ENCODE measurements around the gene HS3ST3B1. TPM values are rescaled to one million over a fixed set of nuclear protein-coding genes. Genes with fewer than 3 reads are reported as not detected.

Gene HS3ST3B1
- total RNA-seq, 1 donor = 9.1 TPM

DNA sequence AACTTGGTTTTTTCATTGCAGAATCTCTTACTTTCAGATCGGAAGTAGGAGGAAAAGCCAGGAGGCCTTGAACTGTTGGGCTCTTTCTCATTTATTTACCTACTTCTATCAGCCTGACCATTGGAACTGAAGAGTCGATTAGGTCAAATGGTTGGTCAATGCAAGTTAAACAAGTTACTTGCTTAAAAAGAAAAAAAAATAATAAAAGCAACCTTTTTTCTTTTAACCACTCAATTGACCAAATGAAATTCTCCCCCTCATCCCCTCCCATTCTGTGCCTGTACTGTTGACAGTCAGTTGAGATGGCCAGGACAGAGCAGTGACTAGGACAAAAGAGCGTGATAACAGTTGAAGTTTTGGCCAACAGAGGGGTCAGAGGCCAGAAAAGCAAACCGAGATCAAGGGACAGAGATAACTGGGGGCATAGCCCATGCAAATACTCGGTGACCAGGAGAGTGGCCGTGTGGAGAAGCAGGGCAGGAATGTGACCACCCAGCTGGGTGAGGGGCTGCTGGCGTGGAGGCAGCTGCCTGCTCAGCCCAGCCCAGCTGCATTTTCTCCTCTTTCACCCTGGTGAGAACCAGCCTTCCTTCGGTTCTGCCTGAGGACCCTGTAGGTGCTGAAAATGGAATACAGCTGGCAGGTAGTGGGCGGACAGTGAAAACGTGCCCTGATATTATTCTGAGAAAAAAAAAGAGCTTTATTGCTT, 72.2 kb downstream of the HS3ST3B1 start:
- no peak for DNase-seq (ENCODE audit: low read depth)
- H3K4me3 ChIP-seq (ENCODE audit: low read depth, low read length) = no peak overlapping the region
- TF ChIP-seq, protein P1, sequence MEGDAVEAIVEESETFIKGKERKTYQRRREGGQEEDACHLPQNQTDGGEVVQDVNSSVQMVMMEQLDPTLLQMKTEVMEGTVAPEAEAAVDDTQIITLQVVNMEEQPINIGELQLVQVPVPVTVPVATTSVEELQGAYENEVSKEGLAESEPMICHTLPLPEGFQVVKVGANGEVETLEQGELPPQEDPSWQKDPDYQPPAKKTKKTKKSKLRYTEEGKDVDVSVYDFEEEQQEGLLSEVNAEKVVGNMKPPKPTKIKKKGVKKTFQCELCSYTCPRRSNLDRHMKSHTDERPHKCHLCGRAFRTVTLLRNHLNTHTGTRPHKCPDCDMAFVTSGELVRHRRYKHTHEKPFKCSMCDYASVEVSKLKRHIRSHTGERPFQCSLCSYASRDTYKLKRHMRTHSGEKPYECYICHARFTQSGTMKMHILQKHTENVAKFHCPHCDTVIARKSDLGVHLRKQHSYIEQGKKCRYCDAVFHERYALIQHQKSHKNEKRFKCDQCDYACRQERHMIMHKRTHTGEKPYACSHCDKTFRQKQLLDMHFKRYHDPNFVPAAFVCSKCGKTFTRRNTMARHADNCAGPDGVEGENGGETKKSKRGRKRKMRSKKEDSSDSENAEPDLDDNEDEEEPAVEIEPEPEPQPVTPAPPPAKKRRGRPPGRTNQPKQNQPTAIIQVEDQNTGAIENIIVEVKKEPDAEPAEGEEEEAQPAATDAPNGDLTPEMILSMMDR (IDR thresholded peaks at IDR 0.05; ENCODE audit: insufficient read depth, low read length) = no peak

DNA sequence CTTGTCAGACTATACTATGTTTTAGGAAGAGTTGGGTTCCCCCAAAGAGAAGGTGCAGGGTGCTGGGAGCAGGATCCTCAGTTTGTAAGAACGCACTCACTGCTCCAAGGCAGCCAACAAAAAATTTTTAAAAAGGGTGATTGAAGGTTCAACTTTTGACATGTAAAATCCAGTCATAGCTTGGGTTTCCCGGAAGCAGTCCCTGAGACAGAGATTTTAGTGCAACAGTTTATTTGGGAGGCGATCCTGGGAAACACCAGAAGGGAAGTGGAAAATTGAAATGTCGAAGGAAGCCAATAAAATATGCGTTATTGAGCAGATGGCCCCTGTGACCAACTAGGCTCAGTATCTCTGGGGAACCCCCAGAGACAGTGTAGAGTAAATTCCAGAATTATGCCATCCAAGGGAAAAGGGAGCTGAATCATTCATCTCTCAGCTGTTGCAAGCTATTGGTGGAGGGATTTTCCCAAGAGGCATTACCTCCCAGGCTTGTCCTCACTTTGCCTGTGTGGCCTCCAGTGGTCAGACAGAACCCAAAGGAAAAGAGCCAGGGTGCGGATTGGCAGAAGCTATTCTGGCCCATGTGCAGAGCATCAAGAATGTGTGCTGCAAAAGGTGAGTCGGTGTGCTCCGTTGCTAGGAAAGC, 72.9 kb downstream of the HS3ST3B1 start:
- TF ChIP-seq, protein P1 (IDR thresholded peaks at IDR 0.05; ENCODE audit: insufficient read depth, low read length) = no peak
- peak; percentile 16 for DNase-seq (ENCODE audit: low read depth)

DNA sequence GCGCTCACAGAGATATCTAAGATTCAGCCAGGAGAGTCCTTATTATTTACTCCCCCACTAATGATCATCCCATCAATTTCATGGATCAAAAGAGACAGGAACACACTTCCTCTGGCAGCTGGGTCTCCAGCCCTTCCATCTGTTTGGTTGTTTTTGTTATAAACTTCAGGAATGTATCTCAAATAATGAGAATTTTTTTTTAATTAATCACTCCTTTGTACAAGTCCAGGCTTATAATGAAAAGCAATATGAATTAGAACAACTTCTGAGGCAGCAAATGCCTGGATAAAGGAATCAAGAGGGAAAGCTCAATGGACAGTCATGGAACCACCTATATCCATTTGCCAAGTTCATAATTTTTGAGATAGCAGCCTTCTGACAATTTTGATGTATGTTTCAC, 73.4 kb downstream of the HS3ST3B1 start:
- no peak for DNase-seq (ENCODE audit: low read depth)
- TF ChIP-seq, protein P1 (IDR thresholded peaks at IDR 0.05; ENCODE audit: insufficient read depth, low read length) = no peak
- H3K4me3 ChIP-seq (ENCODE audit: low read depth, low read length) = no peak overlapping the region

More for the DNA sequence above, 72.9 kb downstream of the HS3ST3B1 start:
- no peak overlapping the region for H3K4me3 ChIP-seq (ENCODE audit: low read depth, low read length)

DNA sequence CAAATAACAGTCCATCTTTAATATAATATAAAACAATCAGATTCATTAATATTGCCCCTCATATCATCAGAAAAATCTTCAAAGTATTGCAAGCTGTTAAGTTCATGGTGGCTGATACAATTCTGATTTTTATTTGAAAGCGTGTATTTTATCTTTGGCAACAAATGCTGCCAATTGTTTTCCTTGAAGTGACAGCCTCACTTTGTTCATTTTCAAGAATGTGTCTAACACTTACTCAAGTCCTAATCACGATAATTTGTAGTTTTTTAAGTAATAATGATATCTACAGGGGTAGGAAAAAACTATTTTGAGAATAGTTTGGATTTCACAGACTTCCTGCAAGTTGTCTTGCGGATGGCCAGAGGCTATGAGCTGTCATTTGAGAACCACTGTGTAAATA, 75.8 kb downstream of the HS3ST3B1 start:
- TF ChIP-seq, protein P1 (IDR thresholded peaks at IDR 0.05; ENCODE audit: insufficient read depth, low read length) = no peak
- no peak overlapping the region for H3K4me3 ChIP-seq (ENCODE audit: low read depth, low read length)
- no peak for DNase-seq (ENCODE audit: low read depth)

DNA sequence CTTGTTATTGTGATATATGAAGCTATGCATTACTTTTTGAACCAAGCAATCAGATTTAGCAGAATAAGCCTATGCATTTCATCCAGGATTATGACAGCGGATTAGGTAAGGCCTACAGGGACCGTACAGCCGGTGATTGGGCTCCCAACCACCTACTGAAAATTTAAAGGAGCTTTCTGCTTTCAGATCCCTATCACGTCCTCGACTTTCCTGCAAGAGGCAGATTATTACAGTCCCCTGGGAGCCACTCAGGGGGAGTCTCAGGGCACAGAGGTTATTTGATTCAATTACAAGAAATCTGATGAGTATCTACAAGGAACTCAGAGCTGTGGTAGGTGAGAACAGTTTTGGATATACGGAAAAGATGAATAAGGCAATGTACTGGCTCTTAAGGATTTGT, 80.7 kb downstream of the HS3ST3B1 start:
- H3K4me3 ChIP-seq (ENCODE audit: low read depth, low read length) = no peak overlapping the region
- no peak for DNase-seq (ENCODE audit: low read depth)
- TF ChIP-seq, protein P1 (IDR thresholded peaks at IDR 0.05; ENCODE audit: insufficient read depth, low read length) = no peak

DNA sequence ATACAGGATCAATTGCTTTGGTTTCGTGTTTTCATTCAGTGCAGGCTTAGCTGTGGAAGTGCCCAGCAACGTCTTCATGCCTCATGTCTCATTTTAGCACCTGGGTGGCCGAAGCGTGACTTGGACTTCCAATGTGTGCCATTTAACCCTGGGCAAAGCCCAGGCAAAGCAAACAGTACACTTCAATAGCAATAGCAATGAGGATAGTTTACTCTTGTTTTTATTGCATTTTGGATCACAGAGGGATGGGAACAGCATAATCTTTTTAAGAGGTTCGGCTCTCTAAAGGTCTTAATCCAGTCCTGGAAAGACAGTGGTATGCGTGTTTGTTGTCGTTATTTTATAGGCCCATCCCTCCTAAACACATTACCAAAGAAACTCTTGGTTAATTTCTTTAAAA, 86.2 kb downstream of the HS3ST3B1 start:
- DNase-seq (ENCODE audit: low read depth) = no peak
- TF ChIP-seq, protein P1 (IDR thresholded peaks at IDR 0.05; ENCODE audit: insufficient read depth, low read length) = no peak
- no peak overlapping the region for H3K4me3 ChIP-seq (ENCODE audit: low read depth, low read length)
